ENCODE data around the gene NFYB. TPM values are rescaled to one million over a fixed set of nuclear protein-coding genes. Genes with fewer than 3 reads are reported as not detected.
A peak's percentile ranks its signal among the peaks of the same experiment; 100 is the strongest.

The NFYB gene
- total RNA-seq, 8 experiments from 2014 or later = 8.3 to 25.7 (median 25.2) TPM

DNA sequence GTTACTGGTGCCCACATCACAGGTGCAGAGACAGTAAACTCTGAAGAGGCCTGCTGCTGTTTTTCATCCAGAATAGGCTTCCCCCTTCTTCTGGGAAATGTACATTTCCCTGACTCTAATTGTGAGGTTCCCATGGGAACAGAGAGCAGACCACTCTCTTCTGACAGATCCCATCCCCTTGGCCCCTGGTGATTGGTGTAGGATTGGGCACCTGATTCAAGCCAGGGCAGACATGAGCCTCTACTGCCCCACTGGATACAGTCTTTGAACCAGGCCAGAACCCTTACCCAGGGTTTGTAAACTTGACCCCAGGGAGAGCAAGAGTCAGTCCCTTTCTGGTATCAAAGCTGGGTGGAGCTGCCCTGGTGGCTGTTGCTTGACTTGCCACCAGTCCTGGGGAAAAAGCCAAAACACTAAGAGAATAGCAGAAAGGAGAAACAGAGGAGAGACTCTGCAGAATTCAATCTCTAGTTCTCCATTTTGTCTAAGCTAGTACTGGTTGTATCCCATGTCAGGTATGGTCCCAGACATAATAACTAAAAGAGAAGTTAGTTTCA, 14.8 kb upstream of the NFYB start:
- H3K27ac ChIP-seq = no peak overlapping the region
- in situ Hi-C loops (cut with MboI; ENCODE audit: low pct_unique_long_range_greater_than_20kb in 2 of 9, low sequenced_read_pairs in 9 of 9, unreplicated experiment in 9 of 9) = no loop called here
- ATAC-seq (replicated peaks in 6 of 8) = peak in 1 of 8 experiments; percentile 62

DNA sequence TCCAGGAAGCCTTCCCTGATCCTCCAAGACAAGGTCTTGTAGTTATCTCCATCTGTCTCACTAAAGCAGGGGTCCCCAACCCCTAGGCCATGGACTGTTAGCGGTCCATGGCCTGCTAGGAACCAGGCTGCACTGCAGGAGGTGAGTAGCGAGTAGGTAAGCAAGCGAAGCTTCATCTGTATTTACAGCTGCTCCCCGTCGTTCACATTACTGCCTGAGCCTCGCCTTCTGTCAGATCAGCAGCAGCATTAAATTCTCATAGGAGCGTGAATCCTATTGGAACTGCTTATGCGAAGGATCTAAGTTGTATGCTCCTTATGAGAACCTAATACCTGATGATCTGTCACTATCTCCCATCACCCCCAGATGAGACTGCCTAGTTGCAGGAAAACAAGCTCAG, 12.4 kb upstream of the NFYB start:
- Histone ChIP-seq H3K27ac (no peak overlapping the region), H3K4me3 (no peak overlapping the region), H3K4me1 (replicated peaks in 1 of 2) (no peaks in the 10 kb centered on the region)
- in situ Hi-C loops (cut with MboI; ENCODE audit: low pct_unique_long_range_greater_than_20kb in 2 of 9, low sequenced_read_pairs in 9 of 9, unreplicated experiment in 9 of 9) = no loop called here
- 71 to 100% (median 92%) methylated on average over 2 to 7 of the region's 8 CpGs; no CpG with 5 or more reads in 3 of the 10 experiments for WGBS, 10 experiments
- no peak for ATAC-seq (replicated peaks in 6 of 8)

More for the DNA sequence above, 14.8 kb upstream of the NFYB start:
- Histone ChIP-seq H3K4me3 (no peak overlapping the region), H3K4me1 (replicated peaks in 1 of 2) (no peaks in the 10 kb centered on the region)

DNA sequence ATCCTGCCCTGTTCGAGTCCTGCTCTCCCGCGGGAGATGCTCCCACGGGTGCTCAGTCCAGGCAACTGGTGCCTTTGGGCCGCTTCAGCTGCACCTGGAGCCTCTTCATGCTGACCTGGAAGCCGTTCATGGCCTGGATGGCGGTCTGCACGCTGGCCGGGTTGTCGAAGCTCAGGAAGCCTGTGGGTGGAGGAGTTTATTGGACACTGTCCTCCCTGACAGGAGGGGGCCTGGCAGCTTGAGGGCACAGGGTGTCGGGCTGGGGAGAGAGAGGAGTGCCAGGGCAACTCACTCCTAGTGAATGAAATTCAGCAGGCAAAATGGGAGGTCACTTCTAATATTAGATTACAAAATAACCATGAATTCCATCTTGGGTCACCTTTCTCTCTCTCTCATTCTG, 9.3 kb upstream of the NFYB start:
- Histone ChIP-seq H3K27ac (no peak overlapping the region), H3K4me3 (no peak overlapping the region), H3K4me1 (replicated peaks in 1 of 2) (no peaks in the 10 kb centered on the region)
- 60 to 100% (median 87%) methylated on average over 1 to 5 of the region's 11 CpGs; no CpG with 5 or more reads in 3 of the 10 experiments for WGBS, 10 experiments
- in situ Hi-C loops (cut with MboI; ENCODE audit: low pct_unique_long_range_greater_than_20kb in 2 of 9, low sequenced_read_pairs in 9 of 9, unreplicated experiment in 9 of 9) = no loop called here
- ATAC-seq (replicated peaks in 6 of 8) = no peak

DNA sequence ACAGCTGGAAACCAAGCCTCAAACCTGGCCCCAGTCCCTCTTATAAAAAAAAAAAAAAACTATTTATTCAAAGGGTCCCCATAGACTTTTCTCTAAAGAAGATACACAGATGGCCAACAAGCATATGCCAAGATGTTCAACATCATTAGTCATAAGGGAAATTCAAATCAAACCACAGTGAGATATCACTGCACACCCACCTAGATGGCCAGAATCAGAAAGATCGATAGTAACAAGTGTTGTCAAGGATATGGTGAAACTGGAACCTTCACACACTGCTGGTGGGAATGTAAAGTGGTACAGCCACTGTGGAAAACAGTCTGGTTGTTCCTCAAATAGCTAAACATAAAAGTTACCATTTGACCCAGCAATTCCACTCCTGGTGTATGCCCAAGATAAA, 5.9 kb upstream of the NFYB start:
- Histone ChIP-seq H3K4me1 (replicated peaks in 1 of 2) (peaks cover 2 to 3% of the 10 kb centered on the region in 2 donors), H3K27ac (no peak overlapping the region), H3K4me3 (no peak overlapping the region)
- no peak for ATAC-seq (replicated peaks in 6 of 8)
- 89 to 100% (median 100%) methylated on average over 1 of the region's 1 CpG; no CpG with 5 or more reads in 6 of the 10 experiments for whole genome bisulfite sequencing, 10 experiments
- in situ Hi-C loops (cut with MboI; ENCODE audit: low pct_unique_long_range_greater_than_20kb in 2 of 9, low sequenced_read_pairs in 9 of 9, unreplicated experiment in 9 of 9) = no loop called here

DNA sequence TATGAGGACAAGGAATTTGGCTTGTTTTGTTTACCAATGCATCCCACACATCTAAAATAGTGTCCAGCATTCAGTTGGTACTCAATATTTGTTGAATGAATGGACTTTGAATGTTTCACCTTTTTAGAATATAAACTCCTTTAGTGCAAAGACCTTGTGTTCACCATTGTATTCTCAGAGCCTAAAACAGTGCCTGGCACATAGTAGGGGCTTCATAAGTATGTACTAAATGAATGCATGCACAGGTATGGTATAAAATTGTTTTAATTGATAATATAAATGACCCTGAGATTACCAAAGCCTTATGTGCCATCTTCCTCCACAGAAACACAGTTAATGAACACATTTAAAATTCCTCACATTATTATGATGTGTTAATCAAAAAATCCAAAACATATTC, 5.0 kb upstream of the NFYB start:
- Histone ChIP-seq H3K4me1 (replicated peaks in 1 of 2) (peaks cover 5 to 8% of the 10 kb centered on the region in 2 donors), H3K4me3 (no peak overlapping the region), H3K27ac (no peak overlapping the region)
- in situ Hi-C loops (cut with MboI; ENCODE audit: low pct_unique_long_range_greater_than_20kb in 2 of 9, low sequenced_read_pairs in 9 of 9, unreplicated experiment in 9 of 9) = no loop called here
- ATAC-seq (replicated peaks in 6 of 8) = no peak

DNA sequence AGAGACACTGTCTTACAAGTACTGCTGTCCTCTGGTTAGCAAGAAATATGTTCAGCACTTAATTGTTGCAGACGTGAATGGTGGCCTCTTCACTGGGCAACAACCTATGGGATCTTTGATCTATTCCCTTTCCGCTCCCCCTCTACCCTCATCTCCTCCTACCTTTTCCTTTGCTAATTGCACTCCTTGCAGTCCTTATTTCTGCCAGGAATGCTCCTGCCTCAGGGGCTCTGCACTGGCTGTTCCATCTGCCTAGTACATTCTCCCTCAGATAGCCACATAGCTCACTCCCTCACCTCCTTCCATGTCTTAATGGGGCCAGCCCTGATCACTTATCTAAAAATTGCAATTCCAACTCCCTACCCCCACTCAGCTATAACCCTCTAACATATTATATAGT, 4.5 kb upstream of the NFYB start:
- no peak for ATAC-seq (replicated peaks in 6 of 8)
- H3K4me3 ChIP-seq = no peak overlapping the region
- peaks cover 5 to 8% of the 10 kb centered on the region in 2 donors for H3K4me1 ChIP-seq (replicated peaks in 1 of 2)

DNA sequence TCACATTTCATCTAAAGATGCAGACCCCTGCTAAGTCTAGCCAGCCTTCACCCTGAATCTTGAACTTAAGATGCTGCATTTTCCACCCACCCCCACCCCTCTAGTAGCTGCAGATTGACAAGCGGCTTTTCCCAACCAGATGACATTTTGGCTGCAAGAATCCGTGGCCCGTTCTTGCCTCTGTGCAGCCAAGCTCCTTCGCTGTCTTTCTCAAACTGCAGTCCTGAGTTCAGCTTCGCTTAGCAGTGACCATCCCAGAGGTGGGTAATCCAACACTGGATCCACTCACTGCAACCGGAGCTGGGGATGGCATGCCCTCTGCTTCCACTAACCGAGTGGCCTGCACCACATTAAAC, 765 bp upstream of the NFYB start:
- 20 to 68% (median 42%) methylated on average over 3 to 5 of the region's 7 CpGs; no CpG with 5 or more reads in 5 of the 10 experiments for WGBS, 10 experiments
- no peak for ATAC-seq (replicated peaks in 6 of 8)
- H3K4me3 ChIP-seq = peak overlapping the region; percentile 36 to 99 (median 97)
- H3K4me1 ChIP-seq (replicated peaks in 1 of 2) = peaks cover 14 to 24% of the 10 kb centered on the region in 2 donors
- peak overlapping the region; percentile 85 to 88 for H3K27ac ChIP-seq
- in situ Hi-C loops (cut with MboI; ENCODE audit: low pct_unique_long_range_greater_than_20kb in 2 of 9, low sequenced_read_pairs in 9 of 9, unreplicated experiment in 9 of 9) = no loop called here

More for the DNA sequence above, 4.5 kb upstream of the NFYB start:
- in situ Hi-C loops (cut with MboI; ENCODE audit: low pct_unique_long_range_greater_than_20kb in 2 of 9, low sequenced_read_pairs in 9 of 9, unreplicated experiment in 9 of 9) = no loop called here
- WGBS, 10 experiments = 0 to 100% (median 68%) methylated on average over 1 to 2 of the region's 2 CpGs; no CpG with 5 or more reads in 4 of the 10 experiments
- H3K27ac ChIP-seq = no peak overlapping the region

DNA sequence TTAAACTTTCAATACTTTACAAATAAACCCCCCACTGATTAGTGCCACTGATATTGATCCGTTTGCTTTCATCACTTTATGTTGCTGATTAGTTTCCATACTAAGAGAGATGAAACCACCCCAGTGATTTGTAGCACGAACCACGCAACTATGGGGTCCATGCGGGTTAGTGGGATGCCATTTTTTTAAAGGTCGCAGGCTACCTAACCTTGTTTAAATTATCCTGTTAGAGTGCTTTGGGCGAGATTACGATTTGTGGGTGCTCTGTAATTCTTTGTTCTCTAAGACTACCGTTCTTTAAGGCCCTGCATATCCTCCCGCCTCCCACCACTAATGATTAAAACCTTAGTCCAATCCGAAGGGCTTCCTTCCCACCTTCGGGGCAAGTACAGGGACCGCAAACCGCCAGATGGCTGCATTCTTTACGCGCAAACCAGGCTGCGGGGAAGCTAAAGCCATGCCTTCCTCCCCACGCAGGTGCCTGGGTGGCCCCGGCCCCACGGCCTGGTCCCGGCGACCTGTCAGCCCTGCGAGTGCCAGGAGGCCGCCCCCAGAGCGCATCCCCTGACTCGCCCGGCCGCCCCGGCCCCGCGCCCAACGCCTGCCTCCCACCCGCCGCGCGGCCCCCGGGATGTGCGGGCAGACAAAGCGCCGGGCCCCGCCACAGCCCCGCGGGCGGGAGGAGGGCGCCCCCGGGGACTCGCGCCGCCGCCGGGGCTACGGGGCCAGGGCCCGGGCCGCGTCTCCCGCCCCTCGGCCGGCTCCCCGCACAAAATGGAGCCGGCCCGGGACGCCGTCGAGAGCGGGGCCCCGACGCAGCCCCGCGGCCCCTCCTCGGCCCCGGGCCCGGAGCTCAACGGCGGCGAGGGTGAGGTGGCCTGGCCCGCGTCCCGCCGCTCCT, 759 bp downstream of the NFYB start:
- Histone ChIP-seq H3K4me3 (peak overlapping the region; percentile 72 to 99 (median 97)), H3K27ac (peak overlapping the region; percentile 93 to 97), H3K4me1 (replicated peaks in 1 of 2) (peaks cover 14 to 24% of the 10 kb centered on the region in 2 donors)
- ATAC-seq (replicated peaks in 6 of 8) = peak in 7 of 8 experiments; percentile 5 to 19 (median 14)
- WGBS, 10 experiments = 0 to 12% (median 0%) methylated on average over 1 to 12 of the region's 78 CpGs; no CpG with 5 or more reads in 1 of the 10 experiments
- in situ Hi-C loops (cut with MboI; ENCODE audit: low pct_unique_long_range_greater_than_20kb in 2 of 9, low sequenced_read_pairs in 9 of 9, unreplicated experiment in 9 of 9) = no loop called here

DNA sequence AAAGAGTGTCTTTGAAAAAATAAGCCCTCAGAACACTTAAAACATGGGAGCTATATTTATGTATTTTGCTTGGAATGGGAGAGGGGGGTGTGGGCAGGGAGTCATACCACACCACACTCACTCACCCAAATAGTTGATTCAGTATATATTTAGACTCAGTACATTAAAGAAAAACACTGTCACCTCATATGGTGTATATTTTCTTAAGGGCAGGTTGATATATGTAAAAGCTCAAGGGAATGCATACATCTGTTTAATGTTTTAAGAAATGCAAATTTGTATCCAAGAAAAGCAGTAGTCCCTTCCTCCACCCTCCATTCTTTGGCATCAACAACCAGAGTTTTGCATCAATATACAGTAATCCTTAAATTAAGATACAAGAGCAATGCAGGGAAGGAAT, 1.4 kb downstream of the NFYB start:
- peak overlapping the region in 1 of 2 donors; percentile 93 for H3K27ac ChIP-seq
- peaks cover 14 to 24% of the 10 kb centered on the region in 2 donors for H3K4me1 ChIP-seq (replicated peaks in 1 of 2)
- in situ Hi-C loops (cut with MboI; ENCODE audit: low pct_unique_long_range_greater_than_20kb in 2 of 9, low sequenced_read_pairs in 9 of 9, unreplicated experiment in 9 of 9) = no loop called here
- peak overlapping the region; percentile 72 to 99 (median 97) for H3K4me3 ChIP-seq
- peak in 2 of 8 experiments; percentile 3 to 11 for ATAC-seq (replicated peaks in 6 of 8)

DNA sequence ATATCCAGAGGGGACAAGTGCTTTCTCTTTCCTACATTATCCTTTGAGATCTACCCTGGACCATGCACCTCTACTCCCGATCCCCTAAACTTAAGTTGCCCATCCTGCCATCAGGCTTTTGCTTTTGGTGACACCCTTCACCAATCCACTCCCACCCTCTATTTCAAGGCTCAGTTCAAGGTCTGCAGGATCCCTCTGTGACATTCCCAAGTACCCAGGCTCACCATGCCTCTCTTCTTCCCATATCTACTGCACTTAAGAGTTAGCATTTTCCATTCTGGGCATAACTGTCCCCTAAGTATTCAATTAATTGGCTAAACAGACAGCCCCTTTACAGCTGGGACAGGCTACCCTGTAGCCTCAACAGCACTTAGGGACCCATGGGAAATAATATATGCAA, 3.1 kb downstream of the NFYB start:
- in situ Hi-C loops (cut with MboI; ENCODE audit: low pct_unique_long_range_greater_than_20kb in 2 of 9, low sequenced_read_pairs in 9 of 9, unreplicated experiment in 9 of 9) = no loop called here
- no peak overlapping the region for H3K4me3 ChIP-seq
- H3K4me1 ChIP-seq (replicated peaks in 1 of 2) = peaks cover 14 to 24% of the 10 kb centered on the region in 2 donors
- H3K27ac ChIP-seq = no peak overlapping the region
- no peak for ATAC-seq (replicated peaks in 6 of 8)
- WGBS, 10 experiments = 86 to 100% (median 91%) methylated on average over 1 of the region's 1 CpG; no CpG with 5 or more reads in 5 of the 10 experiments

DNA sequence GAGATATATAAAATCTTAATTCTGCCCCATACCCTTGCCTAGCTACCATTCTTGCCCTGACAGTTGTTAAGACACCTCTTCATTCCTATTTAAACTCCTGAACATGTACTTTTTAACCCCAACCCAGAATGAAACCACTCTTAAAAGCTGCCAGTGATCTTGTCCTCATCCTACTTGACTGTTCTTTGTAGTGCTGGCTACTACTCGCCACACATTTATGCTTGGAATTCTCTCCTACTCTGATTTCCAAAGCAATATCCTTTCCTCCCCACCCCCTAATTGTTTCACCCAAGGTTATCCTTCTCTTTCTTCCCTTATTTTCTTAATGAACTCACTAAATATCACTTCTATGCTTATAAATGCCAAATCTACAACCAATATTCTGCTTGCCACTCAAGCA, 4.1 kb downstream of the NFYB start:
- in situ Hi-C loops (cut with MboI; ENCODE audit: low pct_unique_long_range_greater_than_20kb in 2 of 9, low sequenced_read_pairs in 9 of 9, unreplicated experiment in 9 of 9) = no loop called here
- Histone ChIP-seq H3K4me3 (no peak overlapping the region), H3K27ac (no peak overlapping the region), H3K4me1 (replicated peaks in 1 of 2) (peaks cover 11 to 21% of the 10 kb centered on the region in 2 donors)
- 80 to 100% (median 90%) methylated on average over 1 of the region's 1 CpG; no CpG with 5 or more reads in 1 of the 10 experiments for WGBS, 10 experiments
- ATAC-seq (replicated peaks in 6 of 8) = no peak

DNA sequence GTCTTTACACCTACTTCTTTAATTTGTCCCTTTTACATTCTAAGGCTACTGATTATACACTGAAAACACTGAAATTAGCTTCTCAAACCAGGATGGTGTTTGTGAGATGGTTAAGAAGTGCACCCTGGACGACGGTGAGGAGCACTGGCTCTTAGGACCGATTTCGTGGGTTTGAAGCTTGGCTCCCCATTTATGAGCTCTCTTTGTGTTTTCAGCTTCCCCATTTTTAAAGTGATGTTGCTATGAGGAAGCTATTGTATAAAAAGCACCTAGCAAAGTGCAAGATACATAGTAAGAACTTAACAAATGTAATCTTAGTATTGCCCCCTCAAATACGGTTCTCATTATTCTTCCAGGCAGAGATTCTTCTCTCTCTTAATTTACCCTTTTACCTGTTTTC, 4.7 kb downstream of the NFYB start:
- ATAC-seq (replicated peaks in 6 of 8) = no peak
- H3K4me1 ChIP-seq (replicated peaks in 1 of 2) = peaks cover 5 to 19% of the 10 kb centered on the region in 2 donors
- no peak overlapping the region for H3K27ac ChIP-seq
- H3K4me3 ChIP-seq = no peak overlapping the region
- in situ Hi-C loops (cut with MboI; ENCODE audit: low pct_unique_long_range_greater_than_20kb in 2 of 9, low sequenced_read_pairs in 9 of 9, unreplicated experiment in 9 of 9) = no loop called here
- WGBS, 10 experiments = 89 to 100% (median 100%) methylated on average over 1 to 5 of the region's 5 CpGs

DNA sequence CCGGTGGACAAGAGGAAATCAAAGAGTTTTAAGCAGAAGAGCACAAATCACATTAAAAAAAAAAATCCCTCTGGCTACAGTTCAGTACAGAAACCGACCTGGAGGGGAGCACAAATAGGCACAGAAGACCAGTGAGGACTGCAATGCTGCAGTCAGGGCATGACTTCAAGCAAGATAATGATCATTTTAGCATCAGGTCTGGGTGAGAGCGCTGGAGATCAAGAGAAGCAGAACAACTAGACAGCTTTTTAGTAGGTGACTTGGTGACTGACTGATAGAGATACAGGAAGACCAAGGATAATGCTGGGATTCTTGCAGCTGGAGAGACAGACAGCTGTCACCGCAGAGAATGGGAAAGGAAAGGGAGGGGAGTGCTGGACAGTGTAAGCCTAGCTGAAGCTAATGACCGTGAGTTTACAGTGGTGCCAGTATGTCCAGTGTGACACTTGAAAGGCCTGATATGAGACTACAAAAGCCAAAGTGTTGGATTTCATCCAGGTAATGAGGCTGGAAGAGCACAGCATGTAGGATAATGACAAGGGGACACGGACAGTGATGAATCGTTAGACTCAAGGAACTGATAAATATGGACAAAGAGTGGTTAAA, 5.6 kb downstream of the NFYB start:
- Histone ChIP-seq H3K27ac (no peak overlapping the region), H3K4me1 (replicated peaks in 1 of 2) (peaks cover 5 to 19% of the 10 kb centered on the region in 2 donors), H3K4me3 (no peak overlapping the region)
- 75 to 98% (median 83%) methylated on average over 2 to 7 of the region's 7 CpGs; no CpG with 5 or more reads in 1 of the 10 experiments for WGBS, 10 experiments
- ATAC-seq (replicated peaks in 6 of 8) = no peak
- in situ Hi-C loops (cut with MboI; ENCODE audit: low pct_unique_long_range_greater_than_20kb in 2 of 9, low sequenced_read_pairs in 9 of 9, unreplicated experiment in 9 of 9) = no loop called here

All from motor neuron (in vitro differentiated cells).